Esophagus (tissue), 2 donors: Measurements from ENCODE around the gene SLC25A10. TPM values are rescaled to one million over a fixed set of nuclear protein-coding genes. Genes with fewer than 3 reads are reported as not detected.

ENCODE experiments used
- H3K27ac ChIP-seq, 2 donors: one replicate each; pipeline ENCODE4 v1.5.1; 2013; ENCODE audit warnings: low read depth in 2 of 2, mild to moderate bottlenecking in 2 of 2, inconsistent platforms in 1 of 2, low read length in 1 of 2, moderate library complexity in 1 of 2
- H3K27me3 ChIP-seq, 2 donors: one replicate each; pipeline ENCODE4 v1.6.1; 2013; ENCODE audit warnings: low read length in 2 of 2, control low read depth in 1 of 2, mild to moderate bottlenecking in 1 of 2; ENCODE audit not compliant: insufficient read depth in 2 of 2, control insufficient read depth in 1 of 2
- H3K36me3 ChIP-seq, 2 donors: one replicate each; pipeline ENCODE4 v1.6.1; 2013; ENCODE audit warnings: low read length in 1 of 2; ENCODE audit not compliant: control insufficient read depth in 2 of 2, insufficient read depth in 2 of 2
- H3K4me1 ChIP-seq, 2 donors: one replicate each; pipeline ENCODE4 v1.6.1; 2013; ENCODE audit warnings: low read length in 1 of 2; ENCODE audit not compliant: control insufficient read depth in 2 of 2, insufficient read depth in 2 of 2
- H3K4me3 ChIP-seq, 2 donors: one replicate each; pipeline ENCODE4 v1.5.1; 2013; ENCODE audit warnings: low read length in 2 of 2, mild to moderate bottlenecking in 2 of 2, low read depth in 1 of 2, moderate library complexity in 1 of 2
- H3K9me3 ChIP-seq, 2 donors: one replicate each; pipeline ENCODE4 v1.6.1; 2013; ENCODE audit warnings: mild to moderate bottlenecking in 2 of 2, low read depth in 1 of 2, low read length in 1 of 2, moderate library complexity in 1 of 2; ENCODE audit not compliant: control insufficient read depth in 2 of 2, insufficient read depth in 1 of 2
- WGBS, 2 donors: extraction: QIAGEN DNeasy Blood & Tissue Kit; methylation state at CpG; one replicate each; pipeline ENCODE4 v1.1.7; 2013; 5-methylcytosine and 5-hydroxymethylcytosine counted together
- polyA plus RNA-seq, 2 donors: library from polyadenylated mRNA; stranded (reverse); fragments of 200-250 nt; gene quantifications; one replicate each; pipeline ENCODE4 v1.2.3, GENCODE V29; 2013
- donor health status: healthy with polysubstance abuse.
- donor health status: Bipolar disorder and iron deficiency.

SLC25A10 gene, protein sequence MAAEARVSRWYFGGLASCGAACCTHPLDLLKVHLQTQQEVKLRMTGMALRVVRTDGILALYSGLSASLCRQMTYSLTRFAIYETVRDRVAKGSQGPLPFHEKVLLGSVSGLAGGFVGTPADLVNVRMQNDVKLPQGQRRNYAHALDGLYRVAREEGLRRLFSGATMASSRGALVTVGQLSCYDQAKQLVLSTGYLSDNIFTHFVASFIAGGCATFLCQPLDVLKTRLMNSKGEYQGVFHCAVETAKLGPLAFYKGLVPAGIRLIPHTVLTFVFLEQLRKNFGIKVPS
- polyA plus RNA-seq = 10 to 100 TPM; 40.5 to 42.4 TPM

DNA sequence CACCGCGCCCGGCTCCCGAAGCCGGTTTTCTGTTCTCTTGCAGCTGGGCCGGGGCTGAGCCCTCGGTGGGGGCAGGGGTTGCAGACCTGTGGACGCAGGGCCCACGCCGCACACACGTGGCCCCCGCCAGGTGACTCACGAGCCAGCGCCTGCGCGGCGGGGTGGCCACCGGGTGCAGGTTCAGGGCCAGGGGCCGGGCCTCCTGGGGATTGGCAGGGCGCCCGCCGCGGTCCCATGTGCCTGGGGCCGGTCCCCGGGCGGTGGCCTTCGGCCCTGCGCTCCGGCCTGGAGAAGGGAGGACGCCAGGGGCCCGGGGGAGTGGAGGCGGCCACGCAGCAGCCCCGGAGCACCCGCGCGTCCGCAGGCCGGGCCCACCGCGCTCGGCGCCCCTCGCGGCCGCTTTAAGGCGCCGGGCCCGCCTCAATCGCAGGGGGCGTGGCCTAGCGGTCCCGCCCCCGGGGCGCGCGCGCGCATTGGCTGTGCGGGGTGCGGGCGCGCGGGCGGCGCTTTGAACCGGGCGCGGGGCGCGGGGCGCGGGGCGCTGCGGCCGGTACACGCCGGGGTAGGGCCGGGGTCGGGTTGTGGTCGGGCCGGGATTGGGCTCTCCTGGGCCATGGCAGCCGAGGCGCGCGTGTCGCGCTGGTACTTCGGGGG lies at the start of gene SLC25A10:
SLC25A10 (plus strand) TSS at position 471 of the 654 bp plus-strand sequence; CDS start at position 614, 143 bp downstream.
- Histone ChIP-seq H3K27ac (peak within 1 kb of the TSS; percentile 83 to 86), H3K9me3 (no peaks in the 10 kb centered on the region), H3K36me3 (peaks cover 0 to 29% of the 10 kb centered on the region in 2 donors), H3K4me3 (peak within 1 kb of the TSS; percentile 56 to 85), H3K27me3 (no peaks in the 10 kb centered on the region), H3K4me1 (peaks cover 13 to 23% of the 10 kb centered on the region in 2 donors)
- 1% methylated on average over 47 to 89 of the region's 89 CpGs for WGBS, 2 donors

DNA sequence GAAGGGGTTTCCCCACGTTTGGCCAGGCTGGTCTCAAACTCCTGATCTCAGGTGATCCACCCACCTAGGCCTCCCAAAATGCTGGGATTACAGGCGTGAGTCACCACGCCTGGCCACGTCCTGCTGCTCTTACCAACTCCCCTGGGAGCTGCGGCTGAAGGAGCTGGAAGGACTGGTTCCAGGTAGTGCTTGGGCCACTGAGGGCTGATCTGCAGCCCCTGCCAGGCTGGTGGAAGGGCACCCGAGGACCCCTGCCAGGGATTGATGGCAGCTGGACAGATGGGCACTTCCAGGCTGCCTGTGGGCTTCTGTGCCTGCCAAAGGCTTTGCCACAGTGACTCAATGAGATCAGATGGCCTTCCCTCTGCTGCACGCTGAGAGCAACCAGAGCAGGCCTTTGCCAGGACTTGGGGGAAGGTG lies 48.0 kb upstream of the SLC25A10 start:
- H3K4me1 ChIP-seq = peaks cover 6 to 10% of the 10 kb centered on the region in 2 donors

DNA sequence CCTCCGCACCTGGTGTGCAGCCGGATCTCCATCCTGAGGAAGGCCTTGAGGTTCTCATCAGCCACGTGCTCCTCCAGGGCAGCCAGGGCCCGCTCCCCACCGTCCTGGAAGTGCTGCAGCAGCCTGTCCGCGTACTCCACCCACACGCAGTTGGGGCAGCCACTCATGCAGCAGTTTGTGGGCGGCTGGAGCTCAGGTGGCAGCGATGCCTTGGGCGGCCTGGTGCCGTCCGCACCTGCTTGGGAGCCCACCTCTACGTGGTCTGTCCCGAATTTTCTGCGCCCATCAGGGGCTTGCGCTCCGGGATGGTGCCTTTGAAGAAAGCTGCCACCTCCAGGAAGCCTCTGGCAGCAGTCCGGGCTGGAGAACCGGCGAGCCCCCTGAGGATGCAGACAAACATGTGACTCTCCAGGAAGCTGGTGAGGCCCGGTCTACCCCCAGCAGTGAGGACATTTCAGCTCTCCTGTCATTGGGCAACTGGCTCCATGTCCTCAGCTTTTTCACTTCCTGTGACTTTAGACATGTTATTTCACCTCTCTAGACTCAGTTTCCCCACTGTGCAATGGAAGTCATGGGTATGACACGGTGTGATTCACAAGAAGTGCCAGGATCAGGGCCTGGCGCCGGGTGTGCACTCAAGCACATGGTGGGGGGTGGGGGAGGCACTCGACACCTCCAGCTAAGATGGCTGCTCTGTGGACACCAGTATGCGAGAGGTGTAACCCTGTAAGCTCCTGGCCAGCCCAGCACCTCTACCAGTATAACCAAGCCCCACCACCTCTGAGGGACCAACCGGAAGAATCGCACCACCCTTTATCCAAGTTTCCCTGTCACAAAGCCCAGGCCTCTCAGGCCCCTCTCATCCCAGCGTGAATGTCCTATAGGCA lies 46.6 kb upstream of the SLC25A10 start:
- 58 to 59% methylated on average over 30 of the region's 30 CpGs for WGBS, 2 donors
- H3K27me3 ChIP-seq = no peaks in the 10 kb centered on the region
- H3K4me3 ChIP-seq = peak overlapping the region; percentile 90 to 94
- H3K4me1 ChIP-seq = peaks cover 6 to 10% of the 10 kb centered on the region in 2 donors
- peak overlapping the region; percentile 89 to 93 for H3K27ac ChIP-seq
- peaks cover 7 to 15% of the 10 kb centered on the region in 2 donors for H3K36me3 ChIP-seq
- H3K9me3 ChIP-seq = no peaks in the 10 kb centered on the region

More for the DNA sequence above, 48.0 kb upstream of the SLC25A10 start:
- no peaks in the 10 kb centered on the region for H3K27me3 ChIP-seq
- H3K27ac ChIP-seq = peak overlapping the region; percentile 30 to 78
- WGBS, 2 donors = 59 to 78% methylated on average over 7 of the region's 7 CpGs
- H3K9me3 ChIP-seq = no peaks in the 10 kb centered on the region
- H3K36me3 ChIP-seq = peaks cover 0 to 4% of the 10 kb centered on the region in 2 donors
- no peak overlapping the region for H3K4me3 ChIP-seq

DNA sequence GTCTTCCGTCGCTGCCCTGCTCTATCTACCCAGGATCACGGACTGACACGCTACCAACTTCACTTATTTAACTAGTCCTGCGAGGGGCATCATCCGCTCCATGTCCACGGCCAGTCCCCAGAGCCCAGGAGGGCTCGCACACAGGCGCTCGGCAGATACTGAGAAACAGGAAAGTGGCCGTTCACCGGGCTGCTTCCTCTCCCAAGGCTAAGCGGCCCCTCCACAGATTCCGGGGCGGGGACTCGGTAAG lies 46.1 kb upstream of the SLC25A10 start:
- Histone ChIP-seq H3K4me1 (peaks cover 6 to 10% of the 10 kb centered on the region in 2 donors), H3K9me3 (no peaks in the 10 kb centered on the region)
- WGBS, 2 donors = 0 to 1% methylated on average over 16 of the region's 16 CpGs

DNA sequence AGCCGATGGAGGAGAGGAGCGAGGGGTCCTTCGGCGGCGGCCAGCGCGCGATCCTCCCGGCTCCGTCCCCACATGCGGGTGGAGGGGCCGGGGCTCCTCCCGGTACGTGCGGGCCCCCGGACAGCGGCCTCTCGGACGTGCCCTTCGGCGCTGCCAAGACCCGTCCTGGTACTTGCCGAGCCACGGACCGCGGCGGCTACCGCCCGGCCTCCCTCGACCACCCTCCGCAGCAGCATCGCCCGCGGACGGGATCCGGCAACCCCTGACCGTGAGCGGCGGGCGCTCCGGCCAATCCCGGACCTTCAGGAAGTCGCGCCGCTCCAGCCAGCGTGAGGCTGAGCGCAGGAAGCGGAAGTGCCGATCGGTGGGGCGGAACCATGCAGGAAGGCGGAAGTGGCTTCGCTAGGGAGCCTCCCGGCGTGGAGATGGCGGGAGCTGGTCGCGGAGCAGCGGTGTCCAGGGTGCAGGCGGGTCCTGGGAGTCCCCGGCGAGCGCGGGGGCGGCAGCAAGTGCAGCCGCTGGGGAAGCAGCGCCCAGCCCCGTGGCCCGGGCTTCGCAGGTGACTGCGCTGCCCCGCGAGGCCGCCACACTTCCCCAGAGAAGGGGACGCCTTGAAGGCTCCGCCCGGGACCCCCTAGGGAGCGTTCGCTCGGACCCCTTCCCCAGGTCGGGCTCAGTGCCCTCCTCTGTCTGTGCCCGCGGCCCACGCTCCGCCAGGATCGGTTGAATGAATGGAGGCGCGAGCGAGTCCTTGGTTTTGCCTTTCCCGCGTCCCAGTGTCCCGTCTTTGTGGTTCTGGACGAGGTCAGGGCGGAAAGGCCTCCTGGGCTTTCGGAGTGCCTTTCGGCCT lies 45.5 kb upstream of the SLC25A10 start, which contains the start of the genes CCDC137 and OXLD1:
CCDC137 (plus strand) TSS at position 396 of the 850 bp plus-strand sequence; CDS start at position 426, 30 bp downstream.
OXLD1 (minus strand) TSS at position 264 of the 850 bp plus-strand sequence; CDS start at position 236, 28 bp downstream.
- Histone ChIP-seq H3K36me3 (peaks cover 14 to 22% of the 10 kb centered on the region in 2 donors), H3K9me3 (no peaks in the 10 kb centered on the region), H3K4me1 (peaks cover 6 to 10% of the 10 kb centered on the region in 2 donors), H3K4me3 (peak within 1 kb of the TSS; percentile 90 to 94), H3K27me3 (no peaks in the 10 kb centered on the region), H3K27ac (peak within 1 kb of the TSS; percentile 89 to 96)
- WGBS, 2 donors = 0 to 1% methylated on average over 82 to 96 of the region's 96 CpGs

More for the DNA sequence above, 46.1 kb upstream of the SLC25A10 start:
- H3K36me3 ChIP-seq = peaks cover 8 to 17% of the 10 kb centered on the region in 2 donors
- no peaks in the 10 kb centered on the region for H3K27me3 ChIP-seq
- H3K4me3 ChIP-seq = peak overlapping the region; percentile 90 to 94
- H3K27ac ChIP-seq = peak overlapping the region; percentile 89 to 93

DNA sequence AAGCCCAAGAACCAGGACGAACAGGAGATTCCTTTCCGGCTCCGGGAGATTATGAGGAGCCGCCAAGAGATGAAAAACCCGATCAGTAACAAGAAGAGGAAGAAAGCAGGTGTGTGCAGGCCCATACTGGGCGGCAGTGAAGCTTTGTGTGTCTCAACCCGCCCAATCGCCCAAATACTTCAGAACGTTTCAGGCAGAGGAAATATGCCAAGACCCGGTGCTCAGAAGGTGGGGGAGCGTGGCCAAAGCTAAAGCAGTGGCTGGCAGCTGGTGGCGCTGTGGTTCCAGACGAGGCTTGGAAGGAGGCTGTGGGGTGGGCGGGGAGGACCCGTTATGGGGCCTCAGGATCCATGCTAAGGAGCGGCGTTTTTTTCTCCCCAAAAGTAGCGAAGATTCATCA lies 44.3 kb upstream of the SLC25A10 start:
- Histone ChIP-seq H3K9me3 (no peaks in the 10 kb centered on the region), H3K4me3 (peak overlapping the region in 1 of 2 donors; percentile 12), H3K36me3 (peaks cover 20 to 34% of the 10 kb centered on the region in 2 donors), H3K27me3 (no peaks in the 10 kb centered on the region), H3K4me1 (peaks cover 6 to 10% of the 10 kb centered on the region in 2 donors), H3K27ac (peak overlapping the region; percentile 50 to 76)
- WGBS, 2 donors = 58 to 66% methylated on average over 18 of the region's 18 CpGs

DNA sequence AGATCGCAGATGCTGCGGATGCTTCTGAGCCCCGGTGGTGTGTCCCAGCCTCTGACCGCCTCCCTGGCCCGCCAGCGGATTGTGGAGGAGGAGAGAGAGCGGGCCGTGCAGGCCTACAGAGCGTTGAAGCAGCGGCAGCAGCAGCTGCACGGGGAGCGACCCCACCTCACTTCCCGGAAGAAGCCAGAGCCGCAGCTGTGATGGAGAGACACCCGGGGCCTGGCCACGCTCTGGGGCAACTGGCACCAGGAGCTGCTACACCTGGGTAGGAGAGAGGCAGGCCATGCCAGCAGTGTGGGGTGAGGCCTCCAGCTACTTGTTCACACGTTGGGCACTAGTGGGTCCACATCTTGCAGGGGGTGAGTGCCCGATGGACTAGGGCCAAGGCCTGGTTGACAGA lies 39.6 kb upstream of the SLC25A10 start:
- no peak overlapping the region for H3K27ac ChIP-seq
- peaks cover 24 to 43% of the 10 kb centered on the region in 2 donors for H3K36me3 ChIP-seq
- no peak overlapping the region for H3K4me3 ChIP-seq
- 78 to 82% methylated on average over 18 of the region's 18 CpGs for WGBS, 2 donors
- peaks cover 0 to 3% of the 10 kb centered on the region in 2 donors for H3K4me1 ChIP-seq
- H3K27me3 ChIP-seq = no peaks in the 10 kb centered on the region
- no peaks in the 10 kb centered on the region for H3K9me3 ChIP-seq

DNA sequence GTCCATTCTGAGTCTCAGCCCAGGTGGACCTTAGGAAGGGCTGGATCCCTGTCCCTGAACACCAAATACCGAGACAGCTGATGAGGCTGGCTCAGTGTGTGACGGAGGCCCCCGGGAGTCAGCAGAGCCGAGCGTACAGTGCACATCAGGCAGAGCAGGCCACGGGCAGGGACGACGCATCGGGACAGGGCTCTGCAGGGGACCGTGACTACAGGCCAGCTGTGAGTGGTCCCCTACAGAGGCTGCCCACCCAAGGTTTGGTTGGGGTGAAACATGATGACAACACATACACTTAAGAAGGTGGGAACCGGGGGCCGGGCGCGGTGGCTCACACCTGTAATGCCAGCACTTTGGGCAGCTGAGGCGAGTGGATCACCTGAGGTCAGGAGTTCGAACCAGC lies 39.1 kb upstream of the SLC25A10 start:
- no peaks in the 10 kb centered on the region for H3K27me3 ChIP-seq
- H3K27ac ChIP-seq = no peak overlapping the region
- WGBS, 2 donors = 89 to 92% methylated on average over 16 of the region's 16 CpGs
- no peak overlapping the region for H3K4me3 ChIP-seq
- H3K36me3 ChIP-seq = peaks cover 24 to 43% of the 10 kb centered on the region in 2 donors
- peaks cover 0 to 3% of the 10 kb centered on the region in 2 donors for H3K4me1 ChIP-seq
- H3K9me3 ChIP-seq = no peaks in the 10 kb centered on the region
